ENCODE data around the gene C17orf114.
A peak's percentile ranks its signal among the peaks of the same experiment; 100 is the strongest.

Gene C17orf114

GRCh38 chr17:4833178-4833940 is 31.2 kb upstream of the C17orf114 start, which contains the start of gene MINK1:
Gene MINK1 (plus strand): TSS chr17:4833340. CDS start chr17:4833584, 244 bp downstream.
- H3K4me2 ChIP-seq = peak within 1 kb of the TSS; percentile 93
- no peaks in the 10 kb centered on the region for H3K9me3 ChIP-seq
- TF ChIP-seq SREBF2 (IDR thresholded peaks at IDR 0.05) (no peak), HOXB13 (CRISPR knock-in tag; IDR thresholded peaks at IDR 0.05; ENCODE audit: low read depth) (no peak), FOSL2 (IDR thresholded peaks at IDR 0.05) (no peak), FOSL2 (CRISPR knock-in tag; IDR thresholded peaks at IDR 0.05) (no peak), POLR2A (IDR thresholded peaks at IDR 0.05; ENCODE audit: low read length) (peak; percentile 47), MAZ (IDR thresholded peaks at IDR 0.05; ENCODE audit: borderline replicate concordance, low read depth, low read length) (0 out of 2 replicates have a peak, but pooled peaks have one; percentile 72), MAX (IDR thresholded peaks at IDR 0.05) (peak; percentile 8), GATA3 (IDR thresholded peaks at IDR 0.05; ENCODE audit: borderline replicate concordance) (0 out of 2 replicates have a peak, but pooled peaks have one; percentile 36), CTCF (IDR thresholded peaks at IDR 0.05) (no peak), CHD4 (IDR thresholded peaks at IDR 0.05; ENCODE audit: borderline replicate concordance) (no peak), BCL3 (IDR thresholded peaks at IDR 0.05) (0 out of 3 replicates have a peak, but pooled peaks have one; percentile 53), RCOR1 (IDR thresholded peaks at IDR 0.05; ENCODE audit: low read depth, low read length) (no peak), EHMT2 (IDR thresholded peaks at IDR 0.05; ENCODE audit: low read depth) (no peak), EP300 (IDR thresholded peaks at IDR 0.05) (no peak), SMC3 (IDR thresholded peaks at IDR 0.05) (no peak), MYC (IDR thresholded peaks at IDR 0.05; ENCODE audit: borderline replicate concordance, low read length) (peak; percentile 21; the same call in 1 of the 2 replicates), JUN (IDR thresholded peaks at IDR 0.05) (peak in 1 of 2 experiments; percentile 63; a peak in 1 of 5 replicates), CBX2 (IDR thresholded peaks at IDR 0.05; ENCODE audit: borderline replicate concordance, low read depth) (no peak), PBX3 (IDR thresholded peaks at IDR 0.05) (0 out of 2 replicates have a peak, but pooled peaks have one; percentile 53), ZFP36 (IDR thresholded peaks at IDR 0.05; ENCODE audit: borderline replicate concordance, partially characterized antibody) (no peak), REST (IDR thresholded peaks at IDR 0.05) (peak; percentile 76), CHD2 (IDR thresholded peaks at IDR 0.05; ENCODE audit: low read length, partially characterized antibody) (peak; percentile 80), JUNB (IDR thresholded peaks at IDR 0.05) (no peak), PHF8 (IDR thresholded peaks at IDR 0.05; ENCODE audit: borderline replicate concordance, low read depth) (0 out of 2 replicates have a peak, but pooled peaks have one; percentile 19)
- peaks cover 21% of the 10 kb centered on the region for H3K4me1 ChIP-seq
- ATAC-seq (peak; percentile 92 to 93), FAIRE-seq (no peak), DNase-seq (ENCODE audit: low read depth in 1 of 2, low spot score in 1 of 2) (peak; percentile 96 to 99)
- H3K27ac ChIP-seq = peak within 1 kb of the TSS; percentile 91 to 95
- ChIA-PET POLR2A (interaction anchor here (1.0 kb wide), 2 partner anchors 37 to 43 kb away, joined by 3 to 5 read pairs; partner anchors contain the start of gene PSMB6), CTCF (interaction anchor here (0.6 to 3.5 kb wide), 6 partner anchors 21 to 48 kb away, joined by 3 to 11 read pairs (median 6); partner anchors contain the start of gene GLTPD2)
- WGBS (ENCODE audit: missing lambda C conversion rate) = 1% methylated on average over 65 of the region's 91 CpGs
- peak within 1 kb of the TSS; percentile 85 for H3K4me3 ChIP-seq

Data from A549 (cell line).